ENCODE results near the gene OR10H2.

The OR10H2 gene

DNA sequence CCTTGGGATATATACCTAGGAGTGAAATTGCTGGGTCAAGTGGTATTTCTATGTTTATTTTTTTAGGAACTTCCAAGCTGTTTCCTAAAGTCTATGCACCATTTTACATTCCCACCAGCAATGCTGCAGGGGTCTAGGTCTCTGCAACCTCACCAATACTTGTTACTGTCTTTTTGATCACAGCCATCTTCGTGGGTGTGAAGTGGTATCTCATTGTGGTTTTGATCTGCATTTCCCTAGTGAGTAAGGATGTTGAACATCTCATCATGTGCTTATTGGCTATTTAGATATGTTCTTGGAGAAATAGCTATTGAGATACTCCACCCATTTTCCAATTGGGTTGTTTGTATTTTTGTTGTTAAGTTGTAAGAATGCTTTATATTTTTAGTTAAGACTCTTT, 2.7 kb downstream of the OR10H2 start:
- Histone ChIP-seq H3K4me3 (no peak overlapping the region), H3K27ac (no peak overlapping the region)
- TF ChIP-seq, protein P1, sequence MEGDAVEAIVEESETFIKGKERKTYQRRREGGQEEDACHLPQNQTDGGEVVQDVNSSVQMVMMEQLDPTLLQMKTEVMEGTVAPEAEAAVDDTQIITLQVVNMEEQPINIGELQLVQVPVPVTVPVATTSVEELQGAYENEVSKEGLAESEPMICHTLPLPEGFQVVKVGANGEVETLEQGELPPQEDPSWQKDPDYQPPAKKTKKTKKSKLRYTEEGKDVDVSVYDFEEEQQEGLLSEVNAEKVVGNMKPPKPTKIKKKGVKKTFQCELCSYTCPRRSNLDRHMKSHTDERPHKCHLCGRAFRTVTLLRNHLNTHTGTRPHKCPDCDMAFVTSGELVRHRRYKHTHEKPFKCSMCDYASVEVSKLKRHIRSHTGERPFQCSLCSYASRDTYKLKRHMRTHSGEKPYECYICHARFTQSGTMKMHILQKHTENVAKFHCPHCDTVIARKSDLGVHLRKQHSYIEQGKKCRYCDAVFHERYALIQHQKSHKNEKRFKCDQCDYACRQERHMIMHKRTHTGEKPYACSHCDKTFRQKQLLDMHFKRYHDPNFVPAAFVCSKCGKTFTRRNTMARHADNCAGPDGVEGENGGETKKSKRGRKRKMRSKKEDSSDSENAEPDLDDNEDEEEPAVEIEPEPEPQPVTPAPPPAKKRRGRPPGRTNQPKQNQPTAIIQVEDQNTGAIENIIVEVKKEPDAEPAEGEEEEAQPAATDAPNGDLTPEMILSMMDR (IDR thresholded peaks at IDR 0.05), result no peak
- DNase-seq (ENCODE audit: low spot score), result no peak

DNA sequence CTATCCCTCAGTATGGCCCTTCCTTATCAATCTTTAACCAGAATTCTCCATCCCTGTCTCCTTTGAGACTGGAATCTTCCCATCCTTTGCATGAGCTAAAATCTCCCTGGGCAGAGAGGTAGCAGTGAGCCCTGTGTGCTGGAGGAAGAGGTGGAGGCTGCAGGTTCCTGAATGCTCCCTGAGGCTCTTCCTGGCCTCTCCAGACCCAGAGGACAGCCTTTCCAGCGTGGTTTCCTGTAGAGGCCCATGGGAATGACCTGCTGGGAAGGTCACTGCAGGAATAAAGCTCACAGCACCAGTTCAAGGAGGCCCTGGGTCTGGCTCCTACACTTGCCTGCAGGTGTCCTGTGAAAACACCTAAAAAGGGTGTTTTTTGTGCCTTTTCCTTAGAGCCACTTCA, 4.6 kb downstream of the OR10H2 start:
- Histone ChIP-seq H3K27ac (no peak overlapping the region), H3K4me3 (no peak overlapping the region)
- TF ChIP-seq, protein P1 (IDR thresholded peaks at IDR 0.05), result no peak
- DNase-seq (ENCODE audit: low spot score), result no peak

DNA sequence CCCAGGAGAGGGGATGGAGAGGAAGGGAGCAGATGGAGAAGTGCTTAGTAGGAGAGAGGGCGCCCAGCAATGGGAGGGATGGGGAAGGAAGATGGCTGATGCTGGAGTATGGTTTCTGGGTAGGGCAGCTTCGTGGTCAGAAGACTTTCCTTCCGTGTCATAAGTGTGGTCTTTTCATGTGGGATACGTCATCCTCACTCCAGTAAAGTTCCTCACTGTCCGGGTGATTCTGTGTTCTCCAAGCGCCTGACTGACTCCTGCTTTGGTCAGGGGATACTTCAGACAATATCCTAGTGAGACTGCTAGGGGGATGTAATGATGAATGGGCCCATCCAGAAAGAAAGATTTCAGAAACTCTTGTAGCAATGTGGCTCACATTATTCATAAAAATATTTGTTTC, 6.1 kb downstream of the OR10H2 start:
- DNase-seq (ENCODE audit: low spot score), result no peak
- Histone ChIP-seq H3K4me3 (no peak overlapping the region), H3K27ac (no peak overlapping the region)
- TF ChIP-seq, protein P1 (IDR thresholded peaks at IDR 0.05), result no peak

DNA sequence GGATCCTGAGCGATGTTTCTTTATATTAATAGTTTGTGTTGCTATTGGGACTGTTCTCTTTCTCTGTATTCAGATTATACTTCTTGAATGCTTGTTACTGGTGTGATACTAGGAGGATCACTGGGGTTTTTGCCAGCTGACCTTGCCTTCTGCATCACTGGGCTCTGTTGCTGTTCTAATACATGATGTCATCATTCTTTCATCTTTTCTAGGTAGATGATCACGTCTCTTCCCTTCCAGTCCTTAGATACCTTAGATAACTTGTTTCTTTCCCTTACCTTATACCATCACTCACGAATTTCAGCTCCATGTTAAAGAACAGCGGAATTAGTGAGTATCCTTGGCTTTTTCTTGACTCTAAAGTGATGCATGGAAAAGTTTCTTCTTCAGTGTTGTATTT, 9.9 kb downstream of the OR10H2 start, which contains the start of gene OR10H3:
OR10H3 (plus strand) TSS at position 264 of the 400 bp plus-strand sequence. CDS start 3,408 bp downstream, outside the sequence.
- DNase-seq (ENCODE audit: low spot score), result no peak
- TF ChIP-seq, protein P1 (IDR thresholded peaks at IDR 0.05), result no peak
- H3K27ac ChIP-seq, result no peak within 1 kb of the TSS

DNA sequence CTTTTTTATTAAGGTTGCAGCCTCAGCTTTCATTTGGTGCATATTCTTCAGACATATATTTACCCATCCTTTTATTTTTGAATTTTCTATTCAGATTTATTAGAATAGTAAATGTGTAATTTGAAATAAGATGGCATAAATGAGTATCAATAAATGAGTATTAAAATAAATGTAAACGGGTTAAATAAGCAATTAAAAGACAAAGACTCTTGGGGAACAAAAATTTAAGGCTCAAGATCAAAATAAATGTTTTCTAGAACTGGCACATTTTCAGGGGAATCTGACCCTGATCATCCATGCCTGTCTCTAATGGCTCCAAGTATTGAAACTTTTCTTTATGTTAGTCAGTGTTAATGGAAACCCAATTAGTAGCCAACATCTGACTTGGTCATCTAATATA, 13.0 kb downstream of the OR10H2 start:
- H3K4me3 ChIP-seq, result no peak overlapping the region
- H3K27ac ChIP-seq, result no peak overlapping the region
- TF ChIP-seq, protein P1 (IDR thresholded peaks at IDR 0.05), result no peak
- no peak for DNase-seq (ENCODE audit: low spot score)

More for the DNA sequence above, 9.9 kb downstream of the OR10H2 start, which contains the start of gene OR10H3:
- H3K4me3 ChIP-seq, result no peak within 1 kb of the TSS

DNA sequence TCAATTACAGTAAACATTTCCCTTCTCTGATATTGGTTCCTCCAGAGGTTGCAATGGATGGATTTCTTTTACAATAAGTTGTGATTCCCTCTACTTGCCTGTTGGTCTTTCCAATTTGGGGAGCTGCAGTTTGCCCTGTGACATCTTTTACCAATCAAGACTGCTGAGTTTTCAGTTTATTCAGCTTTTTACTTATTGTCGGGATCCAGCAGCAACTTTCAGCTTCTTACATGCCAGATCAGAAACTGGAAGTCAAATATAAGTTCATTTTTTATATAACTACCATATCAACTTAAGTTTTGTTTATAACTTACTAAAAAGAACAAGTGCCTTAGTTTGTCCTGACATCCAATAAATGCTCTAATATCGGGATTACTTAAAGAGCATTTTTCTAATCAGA, 20.4 kb downstream of the OR10H2 start:
- Histone ChIP-seq H3K27ac (no peak overlapping the region), H3K4me3 (no peak overlapping the region)
- TF ChIP-seq, protein P1 (IDR thresholded peaks at IDR 0.05), result no peak
- no peak for DNase-seq (ENCODE audit: low spot score)

DNA sequence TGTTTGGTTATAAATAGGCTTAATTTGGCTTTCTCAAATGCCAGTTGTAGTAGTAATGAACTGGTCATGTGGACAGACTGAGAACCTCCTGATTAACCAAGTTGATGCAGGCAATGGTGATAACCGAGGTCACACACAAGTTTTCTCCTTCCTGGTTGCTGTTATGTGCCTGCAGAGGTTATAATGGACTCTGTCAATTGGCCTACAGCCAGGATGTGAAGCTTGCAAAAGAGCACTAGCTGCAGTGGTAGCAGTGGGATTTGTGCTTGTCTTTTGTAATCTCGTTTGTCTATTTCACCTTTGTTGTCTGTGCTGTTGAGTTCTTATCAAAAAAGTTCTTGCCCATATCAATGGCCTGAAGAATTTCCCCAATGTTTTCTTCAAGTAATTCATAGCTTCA, 30.6 kb downstream of the OR10H2 start:
- no peak overlapping the region for H3K27ac ChIP-seq
- TF ChIP-seq, protein P1 (IDR thresholded peaks at IDR 0.05), result no peak
- H3K4me3 ChIP-seq, result no peak overlapping the region
- DNase-seq (ENCODE audit: low spot score), result no peak
